PC-3 (cell line): ENCODE results near the gene NLRP3.

Source experiments
- EZH2phosphoT487 ChIP-seq: fragments of 300-600 bp; sonication (generic); IDR thresholded peaks from 2 replicates; pipeline ENCODE4 v1.6.1; 2018; ENCODE audit warnings: mild to moderate bottlenecking, antibody characterized with exemption, low read length, borderline replicate concordance
- TF ChIP-seq, protein P1 (sequence below): fragments of 300-600 bp; sonication (generic); conservative IDR thresholded peaks from 2 replicates; pipeline ENCODE4 v1.5.1; 2017; ENCODE audit warnings: antibody characterized with exemption, low read depth, mild to moderate bottlenecking, low read length

DNA sequence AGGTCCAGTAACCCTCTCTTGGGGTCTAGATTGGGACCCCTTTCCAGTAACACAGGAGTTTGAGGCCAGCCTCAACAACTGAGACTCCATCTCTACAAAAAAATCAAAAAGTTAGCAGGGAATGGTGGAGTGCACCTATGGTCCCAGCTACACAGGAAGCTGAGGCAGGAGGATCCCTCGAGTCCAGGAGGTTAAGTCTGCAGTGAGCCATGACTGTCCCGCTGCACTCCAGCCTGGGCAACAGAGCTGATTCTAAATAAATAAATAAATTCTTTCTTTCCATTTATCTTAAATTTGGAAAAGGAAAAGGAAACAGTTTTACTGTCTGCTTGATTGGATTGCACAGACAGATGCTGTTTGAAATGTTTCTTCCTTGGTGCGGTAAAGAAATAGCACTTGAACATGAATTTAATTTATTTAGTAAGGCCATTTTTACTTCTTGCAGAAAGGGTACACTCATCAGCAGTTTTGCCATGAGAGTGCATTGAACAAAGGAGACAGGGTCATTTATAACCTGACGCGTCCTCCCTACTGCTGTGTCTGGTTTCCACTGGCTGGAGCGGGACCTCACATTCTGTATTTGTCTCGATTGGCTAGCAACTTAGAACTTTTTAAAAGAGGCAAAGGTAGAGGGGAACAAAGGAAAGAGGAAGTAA is 47.4 kb upstream of the NLRP3 start:
- TF ChIP-seq, protein P1, sequence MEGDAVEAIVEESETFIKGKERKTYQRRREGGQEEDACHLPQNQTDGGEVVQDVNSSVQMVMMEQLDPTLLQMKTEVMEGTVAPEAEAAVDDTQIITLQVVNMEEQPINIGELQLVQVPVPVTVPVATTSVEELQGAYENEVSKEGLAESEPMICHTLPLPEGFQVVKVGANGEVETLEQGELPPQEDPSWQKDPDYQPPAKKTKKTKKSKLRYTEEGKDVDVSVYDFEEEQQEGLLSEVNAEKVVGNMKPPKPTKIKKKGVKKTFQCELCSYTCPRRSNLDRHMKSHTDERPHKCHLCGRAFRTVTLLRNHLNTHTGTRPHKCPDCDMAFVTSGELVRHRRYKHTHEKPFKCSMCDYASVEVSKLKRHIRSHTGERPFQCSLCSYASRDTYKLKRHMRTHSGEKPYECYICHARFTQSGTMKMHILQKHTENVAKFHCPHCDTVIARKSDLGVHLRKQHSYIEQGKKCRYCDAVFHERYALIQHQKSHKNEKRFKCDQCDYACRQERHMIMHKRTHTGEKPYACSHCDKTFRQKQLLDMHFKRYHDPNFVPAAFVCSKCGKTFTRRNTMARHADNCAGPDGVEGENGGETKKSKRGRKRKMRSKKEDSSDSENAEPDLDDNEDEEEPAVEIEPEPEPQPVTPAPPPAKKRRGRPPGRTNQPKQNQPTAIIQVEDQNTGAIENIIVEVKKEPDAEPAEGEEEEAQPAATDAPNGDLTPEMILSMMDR, result no peak
- no peak for TF ChIP-seq EZH2phosphoT487
